Measurements from ENCODE around the gene CRHR1.
"Not testable (repeated sequence)": the region's sequence is repeated elsewhere in the genome, so short reads cannot be mapped to it uniquely, and the experiment has no call there.

CRHR1 gene

DNA sequence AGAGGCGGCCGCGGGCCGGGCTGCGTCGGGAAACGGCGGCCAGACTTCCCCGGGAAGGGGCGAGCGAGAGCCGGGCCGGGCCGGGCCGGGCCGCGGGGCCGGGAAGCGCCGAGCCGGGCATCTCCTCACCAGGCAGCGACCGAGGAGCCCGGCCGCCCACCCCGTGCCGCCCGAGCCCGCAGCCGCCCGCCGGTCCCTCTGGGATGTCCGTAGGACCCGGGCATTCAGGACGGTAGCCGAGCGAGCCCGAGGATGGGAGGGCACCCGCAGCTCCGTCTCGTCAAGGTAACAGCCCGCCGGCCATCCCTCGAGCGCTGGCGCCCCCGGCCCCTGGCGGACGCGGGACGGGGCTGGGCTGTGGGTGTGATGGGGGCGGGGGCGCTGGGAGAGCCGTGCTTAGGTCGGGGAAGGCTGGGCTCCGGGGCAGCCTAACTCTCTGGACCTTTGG, at the start of gene CRHR1:
Gene CRHR1, plus strand, starts transcription at position 28 of the 448 bp plus-strand sequence. Its CDS starts 225 bp downstream, at position 253.
- DNase-seq = no peak

DNA sequence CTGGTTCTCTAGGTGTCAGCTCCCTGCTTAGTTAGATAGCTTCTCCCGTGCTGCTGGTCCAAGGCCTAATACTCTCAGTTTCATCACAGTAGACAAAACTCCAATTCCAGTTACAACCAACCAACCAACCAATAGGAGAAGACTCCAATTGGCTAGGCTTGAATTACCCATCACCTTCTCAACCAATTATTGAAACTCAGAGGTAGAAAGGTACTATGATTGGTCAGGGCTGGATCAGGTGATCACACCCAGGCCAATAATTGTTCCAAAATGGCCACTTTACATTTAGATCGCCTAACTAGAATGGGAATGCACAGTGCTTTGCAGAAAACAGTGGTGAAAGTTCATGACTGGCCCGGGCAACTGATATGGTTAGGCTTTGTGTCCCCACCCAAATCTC, 49.5 kb upstream of the CRHR1 start:
- DNase-seq = no peak

DNA sequence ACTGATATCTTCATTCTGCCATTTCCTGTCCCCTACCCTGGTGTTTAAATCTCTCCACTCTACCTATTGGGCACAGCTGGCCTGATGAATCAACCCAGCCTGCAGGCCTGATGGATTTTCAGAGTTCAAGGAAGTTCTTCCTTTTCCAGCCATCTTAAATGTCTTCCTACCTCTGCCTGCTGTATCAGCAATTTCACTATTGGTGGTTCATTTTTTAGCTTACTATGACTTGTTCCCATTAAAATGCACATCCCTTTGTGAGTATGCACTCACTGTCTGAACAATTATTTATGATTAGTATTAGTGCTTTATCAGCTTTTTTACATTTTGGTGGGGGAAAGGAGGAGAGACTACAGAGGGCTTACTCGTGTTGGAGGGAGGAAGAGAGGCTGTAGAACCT, 48.6 kb upstream of the CRHR1 start:
- no peak for DNase-seq

DNA sequence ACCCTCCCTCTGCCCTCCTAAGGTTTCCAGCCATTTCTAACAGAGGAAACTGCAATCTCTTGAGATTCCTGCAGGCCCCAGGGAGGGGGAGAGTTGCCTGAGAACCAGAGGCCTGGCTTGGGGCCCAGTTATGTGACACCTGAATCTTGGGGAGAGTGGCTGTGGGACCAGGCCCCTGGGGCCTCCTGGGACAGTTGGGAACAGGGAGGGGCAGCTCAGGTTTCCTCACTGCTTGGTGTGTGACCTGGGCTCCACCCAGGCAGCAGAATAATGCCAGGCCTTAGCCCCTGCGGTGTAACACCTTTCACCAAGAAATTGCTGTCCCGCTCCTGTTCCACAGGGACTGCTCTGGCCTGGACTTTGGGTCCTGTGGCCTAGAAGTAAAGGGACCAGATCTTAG, 44.3 kb upstream of the CRHR1 start:
- no peak for DNase-seq

DNA sequence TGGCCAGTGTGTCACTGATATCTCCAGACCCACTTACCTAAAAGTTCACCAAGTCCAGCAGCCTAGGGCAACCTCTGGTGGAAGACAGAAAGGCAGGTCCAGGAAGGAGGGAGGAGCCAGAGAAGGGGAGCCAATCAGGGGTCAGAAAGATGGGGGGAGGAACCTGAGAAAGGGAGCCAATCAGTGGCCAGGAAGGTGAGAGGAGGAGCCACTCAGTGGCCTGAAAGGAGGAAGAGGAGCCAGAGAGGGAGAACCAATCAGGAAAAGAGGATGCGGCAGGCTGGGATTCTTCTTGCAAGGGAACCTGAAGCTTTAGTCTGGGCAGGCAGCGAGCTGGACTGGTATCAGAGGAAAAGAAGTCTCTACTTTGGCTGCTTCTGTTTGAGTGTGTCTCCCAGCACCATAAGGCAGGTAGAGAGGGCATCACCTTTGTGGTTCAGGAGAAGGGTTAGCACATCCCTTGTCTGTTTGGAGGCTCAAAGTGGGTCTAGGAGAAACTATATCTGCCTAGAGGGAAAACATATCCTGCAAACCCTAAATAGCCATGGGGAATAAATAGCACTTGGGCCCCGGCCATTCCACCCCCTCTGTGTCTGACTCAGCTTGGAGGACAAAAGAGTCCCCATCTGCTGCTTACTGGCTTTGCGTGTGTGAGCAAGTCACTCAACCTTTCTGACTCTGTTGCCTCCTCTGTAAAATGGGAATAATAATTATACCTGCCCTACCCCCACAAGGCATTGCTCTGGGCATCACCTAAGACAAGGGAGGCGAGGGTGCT, 43.4 kb upstream of the CRHR1 start:
- no peak for DNase-seq

DNA sequence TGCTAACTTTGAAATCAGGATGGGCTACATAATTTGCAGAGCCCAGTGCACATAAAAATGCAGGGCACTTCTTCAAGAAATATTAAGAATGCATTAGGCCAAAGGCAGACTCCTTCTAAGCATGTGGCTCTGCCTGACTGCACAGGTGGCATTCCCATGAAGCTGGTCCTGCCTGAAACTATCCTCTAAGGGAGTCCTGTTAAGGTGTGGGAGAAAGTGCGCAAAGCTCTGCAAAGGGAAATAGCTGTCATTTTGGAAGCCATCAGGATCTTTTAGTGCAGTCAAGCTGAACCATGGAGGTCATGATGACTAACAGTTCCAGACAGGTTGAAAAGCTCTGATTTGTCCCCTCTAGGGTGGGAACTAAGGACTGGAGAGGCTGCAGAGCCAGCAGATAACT, 41.9 kb upstream of the CRHR1 start:
- DNase-seq = no peak

DNA sequence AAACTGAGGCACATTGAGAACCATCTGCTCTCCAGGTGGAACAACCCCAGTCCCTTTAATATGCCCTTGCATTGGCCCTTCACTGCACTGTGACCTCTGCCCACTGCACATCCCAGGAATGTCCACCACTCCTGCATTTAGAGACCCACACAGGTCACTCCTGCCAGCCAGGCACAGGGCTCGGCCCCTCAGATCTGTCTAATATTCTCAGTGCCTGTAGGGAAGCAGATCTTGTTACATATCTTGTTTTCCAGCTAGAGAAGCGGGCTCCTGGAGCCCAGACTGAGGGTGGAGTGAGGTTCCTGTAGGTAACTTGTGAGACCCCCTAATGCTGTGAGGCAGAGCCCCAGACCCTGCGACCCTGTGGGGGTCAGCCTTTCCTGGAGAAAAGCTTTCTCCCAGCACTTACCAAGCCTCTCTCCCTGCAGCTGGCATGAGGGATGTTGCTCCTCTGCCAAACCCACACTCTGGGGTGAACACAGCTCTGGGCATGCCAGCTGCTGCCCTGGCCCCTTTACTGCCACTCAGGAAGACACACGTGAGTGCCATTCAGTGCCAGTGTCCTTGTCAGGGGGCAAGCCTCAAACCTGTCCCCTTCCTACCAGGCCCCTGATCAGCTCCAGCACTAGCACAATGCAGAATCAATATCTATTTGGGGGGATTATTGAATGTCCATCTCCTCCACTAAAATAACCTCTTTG, 40.3 kb upstream of the CRHR1 start:
- DNase-seq = no peak

DNA sequence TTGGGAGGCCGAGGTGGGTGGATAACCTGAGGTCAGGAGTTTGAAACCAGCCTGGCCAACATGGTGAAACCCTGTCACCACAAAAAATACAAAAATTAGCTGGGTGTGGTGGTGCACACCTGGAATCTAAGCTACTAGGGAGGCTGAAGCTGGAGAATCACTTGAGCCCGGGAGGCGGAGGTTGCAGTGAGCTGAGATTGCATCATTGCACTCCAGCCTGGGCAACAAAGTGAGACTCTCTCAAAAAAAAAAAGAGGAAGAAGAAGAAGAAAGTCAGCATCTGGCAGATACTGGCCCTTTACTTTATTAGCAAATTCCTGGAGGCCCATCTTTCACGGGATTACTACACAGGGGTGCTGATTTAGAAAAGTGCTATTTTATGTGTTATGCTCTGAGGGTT, 39.3 kb upstream of the CRHR1 start:
- not testable (repeated sequence) for DNase-seq

DNA sequence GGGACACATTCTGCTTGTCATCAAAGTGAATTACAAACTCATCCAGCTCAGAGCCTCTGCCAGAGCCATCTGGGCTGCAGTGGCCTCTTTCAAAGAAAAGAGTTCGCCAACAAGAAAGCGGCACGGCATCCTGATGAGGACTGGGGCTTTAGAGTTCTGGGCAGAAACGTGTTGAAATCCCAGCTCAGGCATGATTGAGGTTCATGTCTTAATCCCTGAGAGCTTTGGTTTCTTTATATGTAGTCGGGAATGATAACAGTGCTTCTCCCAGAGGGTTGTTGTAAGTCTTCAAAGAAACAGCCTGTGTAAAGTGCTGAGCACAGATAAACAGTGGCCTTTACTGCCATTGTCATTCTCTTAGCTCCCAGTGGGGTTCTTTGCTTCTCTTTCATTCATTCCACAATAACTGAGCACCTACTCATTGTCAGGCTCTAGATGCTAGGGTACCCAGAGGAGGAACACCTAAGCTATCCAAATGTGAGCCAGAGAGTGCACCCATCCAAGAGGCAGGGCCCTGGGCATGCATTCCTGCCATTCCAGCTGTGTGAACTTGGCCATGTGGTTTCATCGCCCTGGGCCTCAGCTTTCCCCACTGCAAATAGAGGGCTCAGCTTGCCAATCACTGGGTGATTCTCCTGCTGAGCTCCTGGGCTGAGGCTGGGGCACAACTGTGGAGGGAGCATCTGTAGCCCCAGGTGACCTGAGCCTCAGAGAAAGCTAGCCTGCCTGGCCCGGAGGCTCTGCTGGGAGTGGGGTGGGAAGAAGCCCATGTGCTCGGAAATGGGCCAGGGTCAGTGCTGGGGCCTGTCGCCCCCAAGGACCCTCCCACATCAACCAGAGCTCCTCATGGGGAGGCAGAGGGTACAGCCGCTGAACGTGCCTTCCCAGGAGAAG, 38.3 kb upstream of the CRHR1 start:
- no peak for DNase-seq

DNA sequence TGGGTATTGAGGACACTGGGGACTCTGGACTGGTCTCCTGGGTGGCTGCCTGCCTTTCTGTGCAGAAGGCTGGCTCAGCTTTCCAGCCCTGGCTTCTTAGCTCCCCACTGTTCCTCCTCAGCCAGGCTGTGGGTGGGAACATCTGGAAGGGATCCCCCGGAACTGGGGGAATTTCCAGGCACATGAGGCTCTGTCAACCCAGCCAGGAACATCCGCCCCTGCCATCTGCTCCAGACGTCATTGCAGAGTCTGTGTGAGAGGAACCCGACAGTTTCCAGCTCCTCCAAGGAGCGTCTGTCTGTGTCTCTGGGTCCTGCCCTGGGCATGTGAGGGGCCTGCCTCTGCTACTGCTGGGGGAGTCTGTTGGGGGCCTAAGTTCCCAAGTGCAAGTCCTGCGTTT, 36.2 kb upstream of the CRHR1 start:
- no peak for DNase-seq

DNA sequence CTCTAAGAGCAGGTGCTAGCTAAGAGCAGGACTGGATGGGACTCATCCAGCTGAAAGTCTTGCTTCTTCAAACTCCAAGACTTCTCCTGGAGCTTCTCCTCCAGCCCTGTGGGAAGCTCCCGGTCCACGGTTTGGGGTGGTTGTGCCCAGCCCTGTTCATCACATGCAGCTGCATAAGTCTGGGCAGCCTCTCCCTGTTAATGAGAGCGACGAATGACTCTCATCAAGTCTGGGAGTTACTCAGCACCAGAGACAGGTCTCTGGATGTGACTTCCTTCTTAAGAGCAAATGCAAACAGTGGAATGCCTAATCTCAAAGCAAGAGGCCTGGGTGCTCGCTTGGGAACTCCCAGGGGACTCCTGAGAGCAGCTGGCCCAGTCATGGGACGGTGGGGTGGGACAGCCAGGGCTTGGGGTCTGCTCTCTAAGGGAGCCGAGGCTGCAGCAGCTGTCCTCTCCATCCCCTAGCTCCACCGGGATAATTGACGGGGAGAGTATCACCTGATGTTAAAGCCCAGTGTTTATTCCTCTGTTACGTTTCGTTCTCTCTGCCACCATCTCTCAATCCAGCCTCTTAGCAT, 35.3 kb upstream of the CRHR1 start:
- DNase-seq = no peak

DNA sequence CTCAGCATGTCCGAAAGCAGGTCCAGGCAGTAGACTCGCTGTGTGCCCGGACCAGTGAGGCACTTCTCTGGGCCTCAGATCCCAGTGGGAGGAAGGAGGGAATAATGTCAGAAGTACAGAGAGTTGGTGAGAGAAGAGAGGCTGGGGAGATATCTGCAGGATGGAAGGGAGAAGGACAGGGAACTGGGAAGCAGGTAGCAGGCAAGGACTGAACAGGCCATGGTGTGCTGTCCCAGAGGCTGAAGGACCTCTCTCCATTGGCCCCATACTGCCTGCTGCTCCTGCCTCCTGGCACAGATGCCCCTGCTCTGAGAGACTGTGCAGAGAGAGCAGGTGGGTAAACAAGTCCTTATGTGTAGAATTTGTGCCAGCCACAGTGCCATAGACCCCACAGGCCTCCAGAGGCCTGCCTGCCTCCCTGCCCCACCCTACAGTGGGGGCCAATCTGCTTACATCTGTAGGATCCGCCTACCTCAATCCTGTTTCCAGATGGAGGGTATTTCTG, 34.2 kb upstream of the CRHR1 start:
- DNase-seq = no peak

DNA sequence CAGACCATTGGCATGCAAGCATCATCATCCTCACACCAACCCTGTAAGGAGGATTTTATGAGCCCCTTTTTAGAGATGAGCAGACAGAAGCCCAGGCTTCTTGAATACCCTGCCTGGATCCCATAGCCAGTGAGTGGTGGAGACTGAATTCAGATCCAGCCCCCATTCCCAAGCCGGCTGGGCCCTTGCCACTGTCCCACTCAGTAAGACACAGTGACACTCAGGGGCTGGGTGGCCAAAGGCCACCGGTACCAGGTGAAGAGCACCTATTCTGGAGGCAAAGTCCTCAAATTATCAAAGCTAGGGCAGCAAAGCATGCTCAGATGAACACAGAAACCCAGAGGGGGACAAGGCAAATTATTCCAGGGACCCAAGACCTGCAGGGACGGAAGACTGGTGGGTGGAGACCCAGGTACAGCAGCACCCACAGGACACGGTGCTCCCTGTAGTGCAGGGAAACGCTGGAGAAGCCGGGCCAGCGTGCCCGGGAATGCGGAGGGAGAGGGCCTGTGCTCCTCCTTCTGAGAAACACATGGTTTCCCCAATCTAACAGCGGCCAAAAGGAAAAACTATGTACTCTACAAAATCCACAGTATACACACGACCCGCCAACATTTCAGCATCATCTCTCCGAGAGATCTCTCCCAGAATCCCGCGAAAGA, 33.2 kb upstream of the CRHR1 start:
- no peak for DNase-seq

DNA sequence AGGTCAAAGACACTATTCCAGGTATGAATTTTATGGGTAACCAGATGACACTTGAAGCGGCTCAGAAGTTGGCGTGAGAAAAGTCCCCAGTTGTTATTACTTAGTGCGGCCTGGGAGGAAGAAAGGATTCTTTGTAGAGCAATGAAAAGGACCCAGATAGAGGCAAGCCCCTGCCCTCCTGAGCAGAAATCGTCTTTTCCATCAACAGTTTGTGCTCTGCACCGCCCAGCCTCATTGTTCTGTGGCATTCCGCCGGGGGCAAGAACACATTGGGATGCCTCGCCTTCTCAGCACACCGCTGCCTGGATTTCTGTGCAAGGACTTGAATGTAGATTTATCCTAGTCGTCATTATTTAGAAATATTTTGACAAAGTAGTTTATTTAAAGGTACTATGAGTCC, 32.7 kb upstream of the CRHR1 start:
- DNase-seq = no peak

DNA sequence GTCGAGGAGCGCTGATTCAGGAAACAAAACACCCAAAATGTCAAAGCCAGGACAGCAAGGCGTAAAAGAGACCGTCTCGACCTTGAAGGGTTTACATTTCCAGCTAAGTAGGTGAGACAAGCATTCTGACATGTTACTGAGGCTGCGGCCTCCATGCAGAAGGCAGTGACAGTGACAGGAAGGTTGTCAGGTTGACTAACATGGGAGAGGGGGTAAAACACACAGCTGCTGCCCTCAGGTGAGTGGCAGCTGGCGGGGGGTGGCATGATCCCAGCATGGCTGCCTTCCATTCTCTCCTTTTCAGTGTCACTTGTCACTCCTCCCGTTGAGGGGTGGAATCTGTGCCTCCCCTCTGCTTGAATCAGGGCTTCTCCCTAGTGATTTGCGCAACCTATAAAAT, 31.9 kb upstream of the CRHR1 start:
- no peak for DNase-seq

DNA sequence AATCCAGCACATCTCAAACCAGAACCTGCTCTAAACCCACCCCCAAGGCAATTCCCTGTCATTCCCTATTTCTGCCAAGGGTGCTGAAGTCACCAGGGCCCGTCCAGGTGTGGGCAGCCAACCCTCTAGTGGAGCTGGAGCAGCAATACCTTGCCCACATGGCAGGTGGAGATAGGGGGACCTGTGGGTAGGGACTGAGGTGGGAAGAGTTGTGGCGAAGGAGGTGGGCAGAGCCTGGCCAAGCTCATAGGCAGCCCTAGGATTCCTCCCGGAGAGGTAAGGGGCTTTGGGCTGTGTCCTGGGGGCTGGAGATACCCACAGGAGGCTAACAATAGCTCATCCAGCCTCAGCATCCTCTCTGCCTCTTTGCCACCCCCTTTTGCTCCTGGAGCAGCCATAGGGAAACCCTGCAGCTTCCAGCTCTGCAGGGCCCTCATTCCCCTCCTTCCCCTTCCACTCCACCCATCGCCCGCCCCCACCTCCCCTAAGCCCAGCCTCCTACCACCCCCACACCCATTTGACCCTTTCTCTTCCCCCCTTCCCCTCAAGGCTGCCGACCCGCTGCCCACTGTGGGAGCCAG, 30.4 kb upstream of the CRHR1 start:
- no peak for DNase-seq

DNA sequence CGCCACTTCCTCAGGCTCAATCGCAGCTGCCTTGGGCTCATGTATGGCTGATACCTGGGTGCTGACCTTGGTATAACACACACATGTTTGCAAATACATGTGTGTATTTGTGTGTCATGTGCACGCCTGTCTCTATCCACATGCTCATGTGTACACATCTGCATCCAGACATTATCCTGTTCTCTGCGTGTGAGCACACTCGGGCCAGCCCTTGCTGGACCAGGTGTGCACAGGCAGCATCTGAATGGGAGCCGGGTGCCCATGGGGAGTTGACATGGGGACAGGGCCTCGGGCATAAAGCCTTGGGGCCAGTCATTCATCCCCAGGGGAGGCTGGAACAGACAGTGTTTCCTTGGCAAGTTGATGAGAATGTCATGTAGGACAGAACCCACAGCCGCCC, 29.1 kb upstream of the CRHR1 start:
- DNase-seq = no peak

DNA sequence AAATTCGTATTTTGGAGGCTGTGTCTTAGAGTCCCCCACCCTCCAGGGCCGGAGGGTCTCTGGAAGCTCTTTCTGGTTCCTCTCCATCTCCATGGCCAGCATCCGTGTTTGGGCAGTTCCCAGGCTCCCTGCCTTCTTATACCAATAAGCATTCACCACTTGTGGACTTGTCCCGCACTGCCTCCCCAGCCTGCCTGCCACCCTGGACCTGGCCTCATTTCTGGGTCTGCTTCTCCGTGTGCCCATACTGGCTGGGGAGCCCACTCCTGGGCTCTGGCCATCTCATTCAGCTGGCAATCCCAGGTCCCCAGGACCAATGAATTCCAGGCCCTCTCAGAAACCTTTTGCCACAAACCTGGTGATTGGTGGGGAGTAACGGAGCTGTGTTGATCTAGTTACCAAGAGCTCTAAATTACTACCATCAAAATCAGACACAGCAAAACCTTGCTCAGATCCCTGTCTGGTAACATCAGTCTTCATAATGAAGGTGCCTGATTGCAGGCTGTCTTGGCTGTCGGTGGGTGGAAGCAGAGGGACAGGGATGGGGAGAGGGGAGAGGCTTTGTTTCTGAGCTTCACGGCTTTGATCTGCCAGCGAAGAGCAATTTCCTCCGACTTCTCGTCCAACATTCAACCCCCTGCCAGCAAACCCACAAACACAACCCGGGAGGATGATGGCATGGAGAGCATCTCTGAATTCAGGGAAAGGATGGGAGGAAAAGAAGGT, 27.7 kb upstream of the CRHR1 start:
- DNase-seq = no peak

DNA sequence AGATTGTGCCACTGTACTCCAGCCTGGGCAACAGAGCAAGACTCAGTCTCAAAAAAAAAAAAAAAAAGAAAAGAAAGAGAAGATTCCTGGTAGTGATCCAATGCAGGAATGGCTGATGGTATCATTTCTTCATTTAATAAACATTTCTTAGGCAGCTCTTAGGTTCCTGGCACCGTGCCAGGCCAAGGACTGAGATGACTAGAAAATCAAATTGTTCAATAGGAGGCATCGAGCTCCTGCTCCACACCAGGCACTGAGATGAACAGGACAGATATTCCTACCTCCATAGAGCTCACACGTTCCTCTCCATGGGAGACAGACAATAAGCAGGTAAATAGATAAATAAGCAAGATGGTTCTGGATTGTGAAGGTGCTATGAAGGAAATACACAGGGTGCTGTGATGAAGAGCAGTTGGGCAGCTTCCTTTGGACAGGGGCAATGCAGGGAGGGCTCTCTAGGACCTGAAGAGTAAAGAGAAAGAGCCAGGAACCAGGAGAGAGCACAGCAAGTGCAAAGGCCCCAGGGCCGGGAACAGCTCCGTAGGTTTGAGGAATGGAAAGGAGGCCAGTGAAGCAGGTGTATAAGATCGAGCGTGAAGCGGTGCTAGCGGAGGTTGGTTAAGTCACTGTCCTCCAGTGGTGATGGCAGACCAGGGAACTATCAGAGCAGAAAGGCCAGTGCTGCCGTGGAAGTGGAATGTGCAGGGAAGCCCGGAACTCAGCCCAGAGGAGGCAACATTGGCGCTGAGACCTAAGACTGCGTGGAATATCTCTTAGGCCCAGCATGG, 26.5 kb upstream of the CRHR1 start:
- DNase-seq = no peak

DNA sequence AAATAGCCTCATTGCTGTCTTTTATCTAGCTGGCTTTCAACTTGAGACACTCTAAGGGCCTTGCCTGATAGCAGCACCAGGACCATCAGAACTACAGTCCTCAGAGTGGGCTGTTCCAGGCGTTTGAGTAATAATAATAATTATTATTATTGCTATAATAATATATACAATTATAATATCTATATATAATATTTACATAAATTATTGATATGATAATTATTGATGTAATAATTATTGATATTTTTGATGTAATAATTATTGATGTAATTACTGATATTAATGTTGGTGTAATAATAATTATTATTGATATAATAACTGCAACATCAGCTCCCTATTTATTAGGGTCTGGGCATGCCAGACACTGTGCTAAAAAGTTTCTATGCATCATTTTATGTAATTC, 25.6 kb upstream of the CRHR1 start:
- no peak for DNase-seq
